Heart left ventricle (tissue), 16 donors: ENCODE results near the gene BCL2. TPM values are rescaled to one million over a fixed set of nuclear protein-coding genes. Genes with fewer than 3 reads are reported as not detected.

Experiments used
- ATAC-seq, 4 donors: fragments of 200-7000 bp; cut with Tn5 transposase; one replicate each; pipeline ENCODE4 v1.9.1; 2020 to 2022; ENCODE audit warnings: moderate library complexity in 4 of 4, mild to moderate bottlenecking in 3 of 4, moderate number of reproducible peaks in 1 of 4
- DNase-seq, 5 donors: peaks; one replicate each; pipeline ENCODE4 v3.0.0-alpha.2; 2020
- H3K27ac ChIP-seq, 12 donors: fragments of 200-600 bp; sonication (generic) in 4 of 12; one replicate each; pipeline versions ENCODE4 v1.5.0 to v1.8.0; 2016 to 2022; ENCODE audit warnings: mild to moderate bottlenecking in 2 of 12
- H3K27me3 ChIP-seq, 9 donors: fragments of 200-600 bp; sonication (generic) in 2 of 9; one replicate each; pipeline versions ENCODE4 v1.5.1 to v1.8.0; 2016 to 2022; ENCODE audit warnings: mild to moderate bottlenecking in 3 of 9
- H3K36me3 ChIP-seq, 9 donors: fragments of 200-600 bp; sonication (generic) in 2 of 9; one replicate each; pipeline versions ENCODE4 v1.5.0 to v1.8.0; 2018 to 2022; ENCODE audit warnings: mild to moderate bottlenecking in 2 of 9
- H3K4me1 ChIP-seq, 12 donors: fragments of 200-600 bp; sonication (generic) in 4 of 12; one replicate each; pipeline versions ENCODE4 v1.5.0 to v1.8.0; 2016 to 2022; ENCODE audit warnings: mild to moderate bottlenecking in 3 of 12
- H3K4me3 ChIP-seq, 12 donors: fragments of 200-600 bp; sonication (generic) in 4 of 12; one replicate each; pipeline versions ENCODE4 v1.5.0 to v1.8.0; 2017 to 2022; ENCODE audit warnings: mild to moderate bottlenecking in 9 of 12, moderate library complexity in 4 of 12
- H3K9me3 ChIP-seq, 12 donors: fragments of 200-600 bp; sonication (generic) in 4 of 12; one replicate each; pipeline versions ENCODE4 v1.5.0 to v1.8.0; 2016 to 2022; ENCODE audit warnings: mild to moderate bottlenecking in 1 of 12
- CTCF ChIP-seq, 12 donors: fragments of 200-600 bp; sonication (generic) in 4 of 12; IDR thresholded peaks; one replicate each; pipeline versions ENCODE4 v1.5.0 to v1.8.0; 2018 to 2022; ENCODE audit warnings: antibody characterized with exemption in 12 of 12, mild to moderate bottlenecking in 5 of 12
- POLR2A ChIP-seq, 2 donors: fragments of 450-650 bp; IDR thresholded peaks; one replicate each; pipeline ENCODE4 v1.6.1; 2017; ENCODE audit warnings: antibody characterized with exemption in 2 of 2, mild to moderate bottlenecking in 2 of 2, moderate library complexity in 2 of 2
- WGBS, 4 donors: extraction: QIAGEN DNeasy Blood & Tissue Kit in 2 of 4; methylation state at CpG; one replicate each; pipeline versions ENCODE4 v1.1.5 to v1.1.7; 2013 to 2018; 5-methylcytosine and 5-hydroxymethylcytosine counted together
- intact Hi-C, 10 donors: fragments of 100-400 bp; cut with DNase I; formaldehyde crosslinking; loops; one replicate each; pipeline versions ENCODE4 v1.11.1 to v1.14.2; 2022
- polyA plus RNA-seq, 2 donors: library from polyadenylated mRNA; stranded (reverse); fragments of 200-250 nt; gene quantifications; one replicate each; pipeline ENCODE4 v1.2.3, GENCODE V29; 2013
- total RNA-seq, 9 donors: library from RNA; depleted of rRNA in 2 of 9; stranded (reverse); fragments of >200 nt in 2 of 9; fragmentation: NEBNext Ultra II Directional in 3 of 9; extraction: Animal tissue kit (Norgen Biotek cat#: 25700) in 3 of 9; gene quantifications; one replicate each; pipeline versions ENCODE4 v1.1.0 to v1.2.4, GENCODE V29; 2016 to 2023
- donor health status: ischemic (EF 13 %, LVEDD 7.1; RV severe dilation, severe dysfunction).
- donor health status: healthy with polysubstance abuse.
- donor health status: DM: no; HTN: yes; CAD: no.
- donor health status: DM: no; HTN: no; CAD: no.
- donor health status: ischemic (EF 25% LVEDD 6.9; RV normal size, moderate dysfunction).
- donor health status: ischemic (EF 25% LVEDD 5.7; RV mildly dilated, moderate dysfunction).
- donor health status: healthy.
- donor health status: DM: yes; HTN: yes; CAD: no.
- donor health status: ischemic (EF 35%, LVEDD 5.7; RV mildly dilated, moderate dysfunction).
- donor health status: nonischemic (EF 11% LVEDD 7.7; RV severe dilation, severe dysfunction).
- donor health status: DM: yes; HTN: yes; CAD: no.
- donor health status: PGD.
- donor health status: ischemic (EF 29% LVEDD 5.4; RV normal size, mild dysfunction).
- donor health status: nonischemic (EF 23%, LVEDD 6.1; RV moderate dilation, normal function).

The BCL2 gene
- total and polyA plus RNA-seq, 11 donors, result 2.9 to 24.2 (median 8.9) TPM

- H3K36me3 ChIP-seq, result no peaks in the 10 kb centered on the region
- TF ChIP-seq CTCF (IDR thresholded peaks at IDR 0.05), result no peak
- no peak for TF ChIP-seq POLR2A (IDR thresholded peaks at IDR 0.05)
- ATAC-seq (no peak), DNase-seq (no peak)
- no peak overlapping the region for H3K4me3 ChIP-seq
- H3K4me1 ChIP-seq, result no peaks in the 10 kb centered on the region
- intact Hi-C loops, result no loop called here
- no peaks in the 10 kb centered on the region for H3K27me3 ChIP-seq
- no peak overlapping the region for H3K27ac ChIP-seq
- WGBS, 4 donors, result 85 to 95% (median 91%) methylated on average over 10 of the region's 10 CpGs
- H3K9me3 ChIP-seq, result no peaks in the 10 kb centered on the region
Observed at GRCh38 chr18:63087421-63088230, 231.9 kb downstream of the BCL2 start.

GRCh38 chr18:63085611-63086010 is 234.0 kb downstream of the BCL2 start:
- Histone ChIP-seq H3K4me3 (no peak overlapping the region), H3K36me3 (no peaks in the 10 kb centered on the region), H3K27ac (no peak overlapping the region), H3K27me3 (no peaks in the 10 kb centered on the region), H3K9me3 (no peaks in the 10 kb centered on the region), H3K4me1 (no peaks in the 10 kb centered on the region)
- TF ChIP-seq POLR2A (IDR thresholded peaks at IDR 0.05) (no peak), CTCF (IDR thresholded peaks at IDR 0.05) (no peak)
- intact Hi-C loops, result no loop called here
- ATAC-seq (no peak), DNase-seq (no peak)
- WGBS, 4 donors, result 89 to 95% (median 93%) methylated on average over 5 of the region's 5 CpGs

GRCh38 chr18:63084219-63084618 is 235.3 kb downstream of the BCL2 start:
- no peak overlapping the region for H3K4me3 ChIP-seq
- no peaks in the 10 kb centered on the region for H3K27me3 ChIP-seq
- H3K9me3 ChIP-seq, result peaks cover 0 to 9% (median 0%) of the 10 kb centered on the region in 12 donors
- intact Hi-C loops, result no loop called here
- no peak for DNase-seq
- 87 to 95% (median 93%) methylated on average over 7 of the region's 7 CpGs for WGBS, 4 donors
- no peak overlapping the region for H3K27ac ChIP-seq
- TF ChIP-seq CTCF (IDR thresholded peaks at IDR 0.05) (no peak), POLR2A (IDR thresholded peaks at IDR 0.05) (no peak)
- ATAC-seq, result no peak
- no peaks in the 10 kb centered on the region for H3K4me1 ChIP-seq
- H3K36me3 ChIP-seq, result no peaks in the 10 kb centered on the region

- no peaks in the 10 kb centered on the region for H3K27me3 ChIP-seq
- H3K4me3 ChIP-seq, result no peak overlapping the region
- WGBS, 4 donors, result 88 to 97% (median 92%) methylated on average over 2 of the region's 2 CpGs
- DNase-seq (no peak), ATAC-seq (no peak)
- TF ChIP-seq POLR2A (IDR thresholded peaks at IDR 0.05) (no peak), CTCF (IDR thresholded peaks at IDR 0.05) (no peak)
- intact Hi-C loops, result no loop called here
- peaks cover 0 to 9% (median 0%) of the 10 kb centered on the region in 12 donors for H3K9me3 ChIP-seq
- no peak overlapping the region for H3K27ac ChIP-seq
- H3K36me3 ChIP-seq, result no peaks in the 10 kb centered on the region
- no peaks in the 10 kb centered on the region for H3K4me1 ChIP-seq
Observed at GRCh38 chr18:63083555-63083954, 236.0 kb downstream of the BCL2 start.
